CD4-positive, alpha-beta T cell treated with Interleukin-21 for 1 hour (primary cell): ENCODE measurements around the gene HCN4.

Source experiments
- DNase-seq: peaks from one replicate; pipeline ENCODE4 v3.0.0-alpha.2; 2020

HCN4 gene

GRCh38 chr15:73344056-73344455 lies 24.7 kb downstream of the HCN4 start:
- DNase-seq, result no peak

DNA sequence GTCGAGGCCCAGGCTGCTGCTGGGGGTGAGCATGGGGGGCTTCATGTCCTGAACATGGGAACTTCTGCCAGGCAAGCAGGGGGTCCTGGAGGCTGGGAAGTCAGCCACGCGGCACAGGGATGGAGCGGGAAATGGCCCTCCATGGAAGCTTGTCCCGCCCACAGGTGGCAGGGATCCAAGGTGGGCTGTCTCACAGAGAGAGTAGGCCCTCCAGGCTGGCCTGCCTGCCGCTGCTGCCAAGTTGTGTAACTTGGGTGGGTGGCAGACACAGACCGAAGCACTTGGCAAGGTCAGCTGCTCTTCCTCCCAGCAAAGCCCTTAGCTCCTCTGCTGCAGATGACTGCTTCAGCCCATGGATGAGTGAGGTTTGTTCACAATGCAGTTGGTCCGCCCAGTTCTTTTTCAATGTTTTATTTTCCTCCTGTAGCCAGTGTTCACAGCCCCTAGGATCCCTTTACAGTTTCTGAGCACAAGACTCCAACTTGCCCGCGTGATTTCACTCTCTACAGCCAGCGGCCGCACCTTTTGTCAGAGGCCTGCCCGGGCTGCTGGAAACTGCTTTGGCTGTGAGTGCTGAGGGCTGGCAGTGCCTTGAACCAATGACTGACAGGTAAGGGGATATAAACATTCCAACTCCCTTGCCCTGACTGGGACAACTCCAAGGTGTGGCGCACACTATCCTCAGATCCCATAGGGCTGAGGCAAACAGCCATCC lies 26.7 kb downstream of the HCN4 start:
- no peak for DNase-seq

DNA sequence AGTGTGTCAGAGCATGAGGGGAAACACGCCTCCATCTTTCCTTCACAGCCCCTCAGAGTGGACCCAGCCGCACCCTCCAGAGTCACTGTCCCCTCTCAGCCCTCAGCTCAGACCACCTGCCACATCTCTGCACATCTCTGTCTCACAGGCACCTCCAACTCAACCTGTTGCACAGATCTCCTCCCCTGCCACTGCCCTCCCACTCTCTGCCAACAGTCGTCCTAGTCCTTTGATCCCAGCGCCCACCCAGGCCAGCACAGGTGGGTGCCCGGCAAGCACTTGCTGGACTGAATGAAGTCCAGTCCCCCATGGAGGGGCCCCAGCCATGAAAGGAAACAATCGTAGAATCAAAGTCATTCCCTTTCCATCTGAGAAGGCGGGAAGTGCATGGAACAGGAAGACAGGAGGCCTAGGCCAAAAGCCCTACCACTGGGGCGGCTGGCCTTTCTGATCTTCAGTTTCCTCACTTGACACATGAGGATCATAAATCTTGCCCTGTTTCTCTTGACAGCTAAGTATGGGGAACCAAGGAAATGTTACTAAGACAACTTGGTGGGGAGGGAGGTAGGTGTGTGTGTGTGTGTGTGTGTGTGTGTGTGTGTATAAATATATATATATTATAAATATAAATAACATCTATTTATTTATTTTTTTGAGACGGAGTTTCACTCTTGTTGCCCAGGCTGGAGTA lies 28.1 kb downstream of the HCN4 start:
- DNase-seq, result no peak

DNA sequence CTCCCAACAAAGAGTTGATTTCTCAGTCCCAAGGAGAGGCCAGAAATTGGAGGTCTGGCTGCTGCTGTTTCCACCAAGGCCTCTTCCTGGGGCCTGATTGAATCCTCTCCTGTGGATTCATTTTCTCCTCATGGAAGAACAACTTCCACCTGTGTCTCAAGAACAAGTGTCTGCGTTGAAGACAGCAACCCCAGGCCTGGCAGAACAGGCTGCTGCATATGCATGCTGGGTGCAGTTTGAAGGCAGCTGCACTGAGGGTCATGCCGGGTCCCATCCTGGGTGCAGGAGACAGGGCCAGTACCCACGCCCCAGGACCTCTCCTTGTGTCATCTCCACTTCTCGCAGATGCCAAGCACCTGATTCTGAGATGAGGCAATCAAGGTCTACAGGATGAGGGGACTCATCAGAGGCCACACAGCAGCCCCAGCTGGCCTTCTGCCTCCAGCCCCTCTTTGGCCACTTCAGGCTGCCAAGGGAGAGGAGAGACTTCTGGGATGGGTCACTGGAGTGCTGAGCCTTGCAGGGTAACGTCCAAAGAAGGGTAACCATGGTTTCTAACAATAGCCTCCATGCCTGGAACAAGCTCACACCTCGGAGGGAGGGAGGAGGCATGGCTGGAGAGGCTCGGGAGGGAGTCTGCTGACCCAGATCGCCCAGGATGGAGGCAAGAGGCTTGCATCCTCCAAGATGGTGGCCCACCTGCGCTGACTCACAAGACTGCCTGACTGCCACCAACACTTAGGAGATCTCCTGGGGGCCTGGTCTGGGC lies 30.0 kb downstream of the HCN4 start:
- DNase-seq, result no peak

DNA sequence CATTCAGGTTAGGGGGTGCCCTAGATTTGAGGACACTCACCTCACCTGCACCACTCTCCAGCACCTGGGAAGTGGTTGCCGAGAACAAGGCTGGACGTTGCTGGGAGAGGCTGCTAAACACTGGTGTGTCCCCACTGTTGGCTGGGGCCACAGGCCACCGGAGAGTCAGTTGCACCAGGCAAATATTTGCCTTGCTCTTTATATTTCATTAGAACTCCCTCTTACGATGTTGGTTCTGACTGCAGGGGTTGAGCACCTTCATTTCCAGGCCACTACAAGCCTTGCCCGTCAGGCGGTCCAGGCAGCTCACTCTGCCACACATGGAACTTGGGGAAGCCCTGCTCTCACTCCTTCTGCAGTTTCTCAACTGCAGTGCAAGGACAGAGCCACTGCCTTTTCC lies 30.7 kb downstream of the HCN4 start:
- no peak for DNase-seq

DNA sequence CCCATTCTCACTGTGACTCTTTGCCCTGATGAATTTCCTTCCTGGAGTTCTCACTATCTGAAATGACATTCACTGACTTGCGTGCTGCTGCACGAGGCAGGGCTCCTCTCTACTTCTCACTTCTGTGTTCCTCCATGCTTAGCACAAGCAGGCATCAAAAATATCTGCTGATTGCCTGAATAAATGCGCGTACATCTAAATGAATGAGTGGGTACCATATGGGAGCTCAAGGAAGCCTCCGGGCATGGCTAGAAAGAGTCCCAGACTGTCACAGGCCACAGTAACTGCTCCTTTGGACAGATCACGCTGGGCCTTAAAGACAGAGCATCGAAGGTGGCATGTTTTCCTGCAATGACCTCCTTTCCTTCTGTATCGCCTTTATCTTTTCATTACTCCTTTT lies 31.6 kb downstream of the HCN4 start:
- DNase-seq, result no peak

DNA sequence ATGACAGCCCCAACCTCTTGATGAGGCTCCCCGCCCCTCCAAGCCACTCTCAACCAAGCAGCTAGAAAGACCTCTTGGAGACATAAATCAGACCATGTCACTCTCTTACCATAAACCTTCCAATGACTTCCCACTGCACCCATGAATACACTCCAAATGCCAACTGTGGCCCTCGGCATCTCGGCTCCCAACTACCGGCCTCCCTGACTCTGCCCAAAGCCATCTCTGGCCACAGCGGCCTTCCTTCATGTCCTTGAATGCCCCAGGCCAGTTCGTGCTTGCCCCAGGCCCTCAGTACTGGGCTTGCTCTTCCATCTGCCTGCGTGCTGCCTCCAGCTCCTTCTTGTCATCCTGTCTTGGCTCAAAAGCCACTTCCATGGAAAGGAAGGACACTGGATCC lies 32.0 kb downstream of the HCN4 start:
- no peak for DNase-seq

GRCh38 chr15:73335471-73335870 lies 33.3 kb downstream of the HCN4 start:
- DNase-seq, result no peak

DNA sequence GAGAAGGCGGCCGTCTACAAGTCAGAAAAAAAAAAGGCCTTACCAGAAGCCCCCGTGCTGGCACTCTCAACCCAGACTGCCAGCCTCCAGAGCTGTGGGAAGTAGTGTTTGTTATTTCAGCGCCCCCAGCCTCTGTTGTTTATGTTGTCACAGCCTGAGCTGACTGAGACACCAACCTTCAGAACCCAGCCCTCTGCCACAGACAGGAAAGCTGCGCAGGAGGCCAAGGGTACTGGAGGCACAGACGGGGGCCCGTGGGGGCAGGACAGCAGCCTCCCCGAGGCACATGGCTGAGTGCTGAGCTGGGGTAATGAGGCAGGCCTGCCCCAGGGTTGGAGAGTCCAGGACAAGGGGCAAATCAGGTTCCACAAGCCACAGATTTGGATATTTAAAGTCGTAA lies 33.7 kb downstream of the HCN4 start:
- DNase-seq, result no peak

GRCh38 chr15:73334086-73334485 lies 34.7 kb downstream of the HCN4 start:
- no peak for DNase-seq

GRCh38 chr15:73333001-73333400 lies 35.8 kb downstream of the HCN4 start:
- DNase-seq, result no peak

- no peak for DNase-seq
Measured at GRCh38 chr15:73331991-73332925, 36.5 kb downstream of the HCN4 start.

DNA sequence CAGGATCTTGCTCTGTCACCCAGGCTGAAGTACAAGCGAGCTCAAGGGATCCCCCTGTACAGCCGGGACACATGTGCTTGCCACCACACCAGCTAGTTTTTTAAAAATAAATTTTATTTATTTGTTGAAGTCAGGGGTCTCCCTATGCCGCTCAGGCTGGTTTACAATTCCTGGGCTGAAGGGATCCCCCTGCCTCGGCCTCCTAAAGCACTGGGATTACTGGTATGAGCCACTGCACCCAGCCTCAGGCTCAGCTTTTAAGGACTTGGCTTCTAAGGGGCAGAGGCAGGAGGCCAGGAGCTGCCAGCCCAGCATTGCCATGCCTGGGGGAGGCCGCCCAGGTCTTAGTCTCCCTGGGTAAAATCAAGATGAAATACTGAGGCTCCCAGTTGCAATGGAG lies 37.3 kb downstream of the HCN4 start:
- DNase-seq, result no peak

- DNase-seq, result no peak
Measured at GRCh38 chr15:73330206-73331051, 38.3 kb downstream of the HCN4 start.

GRCh38 chr15:73329501-73330200 lies 39.1 kb downstream of the HCN4 start:
- DNase-seq, result no peak

- no peak for DNase-seq
Measured at GRCh38 chr15:73328981-73329380, 39.8 kb downstream of the HCN4 start.

DNA sequence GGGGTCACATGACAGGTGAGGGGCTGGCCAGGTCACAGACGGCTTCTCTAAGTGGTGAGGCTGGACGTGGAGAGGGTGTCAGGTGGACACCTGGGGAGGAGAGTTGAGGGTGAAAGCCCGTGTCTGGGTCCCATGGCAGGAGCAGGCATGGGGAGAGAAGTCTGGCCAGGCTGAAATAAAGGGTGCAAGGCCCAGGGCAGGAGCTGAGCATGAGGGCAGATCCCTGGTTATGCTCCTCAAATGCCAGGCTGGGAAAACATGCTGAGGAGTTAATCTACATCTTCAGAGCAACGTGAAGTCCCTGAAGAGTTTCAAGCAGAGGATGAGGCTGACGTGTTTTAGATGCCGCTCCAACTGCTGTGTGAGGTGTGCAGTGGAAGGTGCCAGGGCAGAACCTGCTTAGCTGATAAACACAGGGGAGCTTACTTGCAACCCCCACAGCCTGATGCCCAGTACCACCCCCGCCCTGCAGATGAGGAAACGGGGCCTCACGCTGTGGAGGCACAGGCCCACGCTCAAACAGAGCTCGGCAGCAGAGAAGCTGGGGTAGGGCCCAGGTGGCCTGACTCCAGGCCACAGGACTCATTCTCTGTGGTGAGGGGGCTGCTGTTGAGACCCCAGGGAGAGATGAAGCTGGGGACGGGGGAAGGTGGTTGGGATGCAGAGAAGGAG lies 40.5 kb downstream of the HCN4 start:
- no peak for DNase-seq

DNA sequence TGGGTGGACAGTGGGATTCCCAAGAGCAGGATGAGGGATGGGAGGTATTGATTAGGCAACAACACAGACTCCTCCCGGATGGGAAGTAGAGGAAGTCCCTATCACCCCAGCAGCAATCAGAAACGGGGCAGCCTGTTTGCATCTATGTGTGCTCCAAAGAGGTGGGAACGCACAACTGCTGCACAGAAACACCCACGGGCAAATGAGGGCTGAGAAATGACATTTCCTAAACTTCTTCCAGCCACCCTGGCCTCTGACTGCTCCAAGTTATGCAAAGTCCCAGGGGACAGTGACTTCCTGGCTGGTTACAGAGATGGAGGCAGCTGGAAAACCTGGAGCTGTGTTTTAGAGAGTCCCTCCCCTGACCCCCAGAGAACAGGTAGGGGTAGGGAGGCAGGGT lies 42.6 kb downstream of the HCN4 start:
- no peak for DNase-seq

DNA sequence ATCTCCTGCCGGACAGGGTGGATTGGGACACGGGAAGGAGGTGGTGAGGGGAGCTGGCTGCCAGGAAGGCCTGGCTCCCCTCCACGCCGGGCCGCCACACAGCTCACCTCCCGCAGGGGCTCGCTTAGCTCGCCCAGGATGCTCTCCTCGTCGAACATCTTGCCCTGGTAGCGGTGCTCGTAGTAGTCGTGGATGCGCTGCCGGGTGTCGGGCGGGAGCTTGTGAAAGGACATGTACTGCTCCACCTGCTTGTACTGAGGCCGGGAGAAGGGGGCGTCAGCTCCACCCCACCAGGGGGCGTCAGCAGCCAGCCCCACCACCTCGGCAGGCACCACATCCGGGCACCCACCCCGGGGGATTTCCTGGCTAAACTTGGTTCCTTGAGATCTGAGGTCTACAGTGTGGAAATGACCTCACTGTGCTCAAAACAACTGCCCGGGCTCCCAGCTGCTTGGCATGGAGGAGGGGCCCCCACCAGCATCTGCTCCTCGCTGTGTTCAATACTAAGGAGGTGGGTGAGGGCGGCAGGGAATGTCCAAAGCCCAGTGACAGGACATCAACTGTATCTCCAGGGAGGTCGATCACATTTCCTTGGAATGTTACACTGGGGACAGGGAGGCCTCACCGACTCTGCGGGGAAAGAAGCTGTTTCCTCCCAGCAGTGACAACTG lies 43.4 kb downstream of the HCN4 start:
- peak; percentile 4 for DNase-seq
